Keratinocyte (primary cell): ENCODE data around the gene PTPRT. TPM values are rescaled to one million over a fixed set of nuclear protein-coding genes. Genes with fewer than 3 reads are reported as not detected.

ENCODE experiments used
- DNase-seq: peaks from one replicate; pipeline ENCODE4 v3.0.0-alpha.2; 2011; ENCODE audit warnings: low read depth, missing footprints, low spot score
- FAIRE-seq: peaks from 2 replicates; lab custom pipeline; 2011; peaks lifted over from hg19 to GRCh38; lab: Jason Lieb, UNC
- H2AFZ ChIP-seq: 2 replicates; pipeline ENCODE4 v1.6.0; 2012; ENCODE audit warnings: low read length, control low read depth, inconsistent platforms; ENCODE audit not compliant: control insufficient read depth
- H3K27ac ChIP-seq: 2 replicates; pipeline ENCODE4 v1.5.1; 2011; ENCODE audit warnings: low read length; ENCODE audit not compliant: control insufficient read depth, insufficient read depth
- H3K27me3 ChIP-seq: 3 replicates; pipeline ENCODE4 v1.6.0; 2011; ENCODE audit warnings: low read length; ENCODE audit not compliant: control insufficient read depth, insufficient read depth; ENCODE audit errors: extremely low read depth
- H3K36me3 ChIP-seq, 2 experiments: 2 replicates in 1 of 2; 3 replicates in 1 of 2; pipeline ENCODE4 v1.5.1; 2011; ENCODE audit warnings: low read length in 2 of 2, mild to moderate bottlenecking in 1 of 2; ENCODE audit not compliant: control insufficient read depth in 2 of 2, insufficient read depth in 2 of 2; ENCODE audit errors: extremely low read depth in 1 of 2
- H3K4me1 ChIP-seq: 3 replicates; pipeline ENCODE4 v1.5.1; 2011; ENCODE audit warnings: low read length; ENCODE audit not compliant: control insufficient read depth, insufficient read depth; ENCODE audit errors: extremely low read depth
- H3K4me2 ChIP-seq: 3 replicates; pipeline ENCODE4 v1.6.0; 2011; ENCODE audit warnings: low read depth, low read length; ENCODE audit not compliant: control insufficient read depth, insufficient read depth; ENCODE audit errors: extremely low read depth
- H3K4me3 ChIP-seq, 3 experiments: fragments of 200-600 bp in 1 of 3; sonication (generic) in 1 of 3; 2 replicates in 2 of 3; 3 replicates in 1 of 3; pipeline ENCODE4 v1.5.1; 2011 to 2016; ENCODE audit warnings: low read length in 3 of 3, mild to moderate bottlenecking in 3 of 3, control low read depth in 2 of 3, inconsistent platforms in 1 of 3, low read depth in 1 of 3, mixed read lengths in 1 of 3, mixed run types in 1 of 3, moderate library complexity in 1 of 3; ENCODE audit not compliant: control insufficient read depth in 2 of 3, insufficient read depth in 2 of 3; ENCODE audit errors: extremely low read depth in 1 of 3
- H3K79me2 ChIP-seq: 2 replicates; pipeline ENCODE4 v1.6.0; 2012; ENCODE audit warnings: low read length; ENCODE audit not compliant: control insufficient read depth, insufficient read depth
- H3K9ac ChIP-seq: 3 replicates; pipeline ENCODE4 v1.6.0; 2011; ENCODE audit warnings: low read length; ENCODE audit not compliant: control insufficient read depth, insufficient read depth; ENCODE audit errors: extremely low read depth
- H3K9me1 ChIP-seq: 3 replicates; pipeline ENCODE4 v1.6.0; 2011; ENCODE audit warnings: low read length; ENCODE audit not compliant: control insufficient read depth, insufficient read depth; ENCODE audit errors: extremely low read depth
- H3K9me3 ChIP-seq: 2 replicates; pipeline ENCODE4 v1.5.1; 2012; ENCODE audit warnings: low read depth, low read length; ENCODE audit not compliant: control insufficient read depth
- H4K20me1 ChIP-seq: 3 replicates; pipeline ENCODE4 v1.6.0; 2011; ENCODE audit warnings: low read length; ENCODE audit not compliant: control insufficient read depth, insufficient read depth; ENCODE audit errors: extremely low read depth
- CTCF ChIP-seq, 3 experiments: IDR thresholded peaks in 1 of 3; conservative IDR thresholded peaks in 1 of 3; optimal IDR thresholded peaks in 1 of 3; 2 replicates in 2 of 3; 3 replicates in 1 of 3; pipeline versions ENCODE3 to v1.5.1; 2011; ENCODE audit warnings: low read length in 3 of 3, mild to moderate bottlenecking in 3 of 3, moderate library complexity in 2 of 3, control low read depth in 1 of 3, inconsistent platforms in 1 of 3; ENCODE audit not compliant: insufficient read depth in 2 of 3; ENCODE audit errors: extremely low read depth in 1 of 3
- EZH2 ChIP-seq: IDR thresholded peaks from one replicate; pipeline ENCODE4 v1.6.1; 2012; ENCODE audit warnings: inconsistent platforms, mild to moderate bottlenecking, low read length, moderate library complexity
- dilution Hi-C: fragments of 300-500 bp; cut with MboI; formaldehyde crosslinking; loops from one replicate; pipeline ENCODE4 v1.7.0; 2020; ENCODE audit warnings: low sequenced_read_pairs; ENCODE audit not compliant: extremely low pct_ligation_motif_present
- polyA plus RNA-seq, 5 experiments: library from polyadenylated mRNA; depleted of rRNA in 3 of 5; stranded (reverse) in 3 of 5; stranded (forward) in 1 of 5; unstranded in 1 of 5; fragments of >200 nt; gene quantifications; 1 replicate in 1 of 5; 2 replicates in 3 of 5; 3 replicates in 1 of 5; pipeline versions ENCODE4 v1.2.1 to v1.2.3, GENCODE V29; 2011 to 2012; ENCODE audit warnings: missing spikeins in 2 of 5, low read depth in 1 of 5, low replicate concordance in 1 of 5

PTPRT gene
- polyA plus RNA-seq, 1 donor (not counting 4 experiments of a cell fraction or from before 2014, with no cell fraction given): not detected

GRCh38 chr20:42957018-42957703, 232.5 kb downstream of the PTPRT start:
- FAIRE-seq: no peak
- Histone ChIP-seq H3K27me3 (no peaks in the 10 kb centered on the region), H4K20me1 (no peaks in the 10 kb centered on the region), H3K9ac (no peak overlapping the region), H3K4me1 (no peaks in the 10 kb centered on the region), H3K27ac (no peak overlapping the region), H2AFZ (no peak overlapping the region), H3K4me2 (no peak overlapping the region), H3K79me2 (no peaks in the 10 kb centered on the region), H3K4me3 (no peak overlapping the region), H3K9me3 (peaks cover 6% of the 10 kb centered on the region), H3K36me3 (no peaks in the 10 kb centered on the region), H3K9me1 (no peaks in the 10 kb centered on the region)
- DNase-seq: no peak
- dilution Hi-C loops: no loop called here
- TF ChIP-seq CTCF (optimal IDR thresholded peaks at IDR 0.05 in 1 of 3, IDR thresholded peaks at IDR 0.05 in 1 of 3, conservative IDR thresholded peaks at IDR 0.05 in 1 of 3; ENCODE audit: extremely low read depth in 1 of 3, insufficient read depth in 2 of 3, low read length in 3 of 3) (no peak), EZH2 (no peak)

GRCh38 chr20:42955713-42956112, 234.0 kb downstream of the PTPRT start:
- no peak for FAIRE-seq
- dilution Hi-C loops: no loop called here
- H2AFZ ChIP-seq: no peak overlapping the region
- no peaks in the 10 kb centered on the region for H3K4me1 ChIP-seq
- no peaks in the 10 kb centered on the region for H3K9me1 ChIP-seq
- H3K4me2 ChIP-seq: no peak overlapping the region
- no peaks in the 10 kb centered on the region for H3K36me3 ChIP-seq
- no peak overlapping the region for H3K27ac ChIP-seq
- no peak overlapping the region for H3K9ac ChIP-seq
- no peaks in the 10 kb centered on the region for H4K20me1 ChIP-seq
- no peak for DNase-seq
- peaks cover 3% of the 10 kb centered on the region for H3K9me3 ChIP-seq
- H3K79me2 ChIP-seq: no peaks in the 10 kb centered on the region
- H3K27me3 ChIP-seq: no peaks in the 10 kb centered on the region
- H3K4me3 ChIP-seq: no peak overlapping the region
- TF ChIP-seq EZH2 (no peak), CTCF (optimal IDR thresholded peaks at IDR 0.05 in 1 of 3, IDR thresholded peaks at IDR 0.05 in 1 of 3, conservative IDR thresholded peaks at IDR 0.05 in 1 of 3; ENCODE audit: extremely low read depth in 1 of 3, insufficient read depth in 2 of 3, low read length in 3 of 3) (no peak)
